ENCODE measurements around the gene ATXN7L1. TPM values are rescaled to one million over a fixed set of nuclear protein-coding genes. Genes with fewer than 3 reads are reported as not detected.

Gene ATXN7L1
- total RNA-seq, 1 donor from 2014 or later, result 18.6 TPM

DNA sequence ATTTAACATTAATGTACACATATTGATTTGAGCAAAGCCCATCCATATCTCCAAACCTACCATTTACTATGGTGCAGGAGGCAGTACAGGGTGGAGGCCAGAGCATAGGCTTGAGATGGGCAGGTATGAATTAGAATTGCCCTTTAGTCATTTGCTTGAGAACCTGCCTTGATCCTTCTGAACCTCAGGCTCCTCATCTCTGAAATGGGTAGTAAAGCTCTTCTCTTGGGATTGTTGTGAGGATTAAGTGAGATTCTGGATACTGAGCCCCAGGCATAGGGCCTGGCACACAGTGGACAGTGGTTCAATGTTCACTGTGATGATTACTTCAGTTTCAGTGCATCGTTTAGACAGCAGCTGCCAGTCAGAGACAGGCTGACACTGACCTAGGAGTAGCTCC is 5.0 kb upstream of the ATXN7L1 start:
- ATAC-seq (ENCODE audit: low read depth) (no peak), DNase-seq (no peak)
- H3K27me3 Mint-ChIP-seq, result no peaks in the 10 kb centered on the region
- POLR2A ChIA-PET, result interaction anchor here (1.3 kb wide), 1 partner anchor 111 kb away, joined by 5 read pairs; no protein-coding TSS in a partner anchor
- H3K36me3 Mint-ChIP-seq (ENCODE audit: low read depth), result no peaks in the 10 kb centered on the region
- CTCF ChIA-PET, result interaction anchor here (1.2 kb wide), 1 partner anchor 121 kb away, joined by 4 read pairs; no protein-coding TSS in a partner anchor
- H3K4me1 Mint-ChIP-seq, result peaks cover 15% of the 10 kb centered on the region
- intact Hi-C loops (cut with micrococcal nuclease), result no loop called here
- H3K27ac Mint-ChIP-seq, result no peak overlapping the region
- no peak for TF ChIP-seq CTCF (IDR thresholded peaks at IDR 0.05)
- peaks cover 3% of the 10 kb centered on the region for H3K9me3 Mint-ChIP-seq
- no peak overlapping the region for H3K4me3 Mint-ChIP-seq

DNA sequence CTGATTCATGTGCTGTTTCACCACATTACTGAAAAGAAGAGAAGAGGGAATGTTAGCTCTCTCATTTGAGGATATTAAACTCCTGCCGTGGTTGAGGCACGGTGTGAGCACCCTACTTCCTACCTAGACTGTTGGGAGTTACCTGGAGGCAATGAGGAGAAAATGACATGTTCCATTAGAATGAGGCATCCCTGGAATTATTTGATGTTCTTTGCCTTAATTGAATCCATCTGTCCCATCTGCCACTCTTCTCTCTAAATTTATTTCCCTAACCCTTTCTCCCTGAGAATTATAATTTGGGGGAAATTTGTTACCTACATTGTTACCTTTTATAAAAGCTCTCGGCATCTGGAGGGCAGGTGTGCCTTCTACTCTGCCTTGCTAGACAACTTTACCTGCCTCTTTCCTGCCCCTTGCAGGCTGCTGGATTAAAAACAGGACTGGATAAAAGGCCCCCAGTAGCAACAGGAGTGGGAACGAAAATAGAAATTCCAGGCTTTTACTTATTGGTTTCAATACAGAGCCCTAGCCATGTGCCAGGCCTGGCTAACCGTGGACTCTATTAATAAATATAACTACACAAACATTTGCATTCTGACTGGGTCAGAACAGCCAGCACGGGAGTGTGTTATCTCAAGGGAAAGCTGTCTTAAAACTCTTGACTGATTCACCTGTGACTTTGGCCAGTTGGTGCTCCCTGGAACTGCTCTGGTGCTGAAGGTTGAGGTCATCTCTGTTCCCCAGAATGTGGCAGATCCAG is 4.4 kb upstream of the ATXN7L1 start:
- Mint-ChIP-seq H3K36me3 (ENCODE audit: low read depth) (peaks cover 2% of the 10 kb centered on the region), H3K27me3 (no peaks in the 10 kb centered on the region), H3K4me3 (no peak overlapping the region), H3K9me3 (no peaks in the 10 kb centered on the region), H3K4me1 (peaks cover 20% of the 10 kb centered on the region), H3K27ac (no peak overlapping the region)
- ATAC-seq (ENCODE audit: low read depth) (no peak), DNase-seq (no peak)
- intact Hi-C loops (cut with micrococcal nuclease), result no loop called here
- CTCF ChIA-PET, result interaction anchor here (1.2 kb wide), 1 partner anchor 120 kb away, joined by 4 read pairs; no protein-coding TSS in a partner anchor
- POLR2A ChIA-PET, result interaction anchor here (1.3 kb wide), 1 partner anchor 110 kb away, joined by 5 read pairs; no protein-coding TSS in a partner anchor
- no peak for TF ChIP-seq CTCF (IDR thresholded peaks at IDR 0.05)

DNA sequence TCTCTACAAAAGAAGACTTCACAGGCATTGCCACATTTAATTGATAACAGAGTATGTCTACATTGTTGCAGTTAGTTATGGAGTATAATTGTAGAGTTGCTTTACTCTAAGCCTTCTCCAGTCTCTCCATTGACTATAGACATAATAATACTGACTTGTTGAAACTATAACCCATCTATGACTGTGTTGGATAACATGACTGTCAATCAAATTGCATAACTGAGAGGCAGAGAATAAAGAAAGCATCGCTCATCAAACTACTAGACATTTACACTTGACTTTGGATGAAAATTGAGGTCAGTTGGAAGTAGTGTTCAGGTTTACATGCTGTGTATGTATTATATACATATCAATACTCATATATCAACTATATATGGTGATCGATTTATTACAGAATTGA is 3.4 kb upstream of the ATXN7L1 start:
- peaks cover 23% of the 10 kb centered on the region for H3K4me1 Mint-ChIP-seq
- no peak for DNase-seq
- POLR2A ChIA-PET, result no interaction called here
- H3K9me3 Mint-ChIP-seq, result no peaks in the 10 kb centered on the region
- no peak overlapping the region for H3K4me3 Mint-ChIP-seq
- ATAC-seq (ENCODE audit: low read depth), result no peak
- H3K27me3 Mint-ChIP-seq, result no peaks in the 10 kb centered on the region
- H3K27ac Mint-ChIP-seq, result no peak overlapping the region
- CTCF ChIA-PET, result no interaction called here
- no peak for TF ChIP-seq CTCF (IDR thresholded peaks at IDR 0.05)
- H3K36me3 Mint-ChIP-seq (ENCODE audit: low read depth), result peaks cover 2% of the 10 kb centered on the region
- intact Hi-C loops (cut with micrococcal nuclease), result loop anchor here (5.0 kb wide), 3 partner anchors 143 to 288 kb away; no protein-coding TSS in a partner anchor

DNA sequence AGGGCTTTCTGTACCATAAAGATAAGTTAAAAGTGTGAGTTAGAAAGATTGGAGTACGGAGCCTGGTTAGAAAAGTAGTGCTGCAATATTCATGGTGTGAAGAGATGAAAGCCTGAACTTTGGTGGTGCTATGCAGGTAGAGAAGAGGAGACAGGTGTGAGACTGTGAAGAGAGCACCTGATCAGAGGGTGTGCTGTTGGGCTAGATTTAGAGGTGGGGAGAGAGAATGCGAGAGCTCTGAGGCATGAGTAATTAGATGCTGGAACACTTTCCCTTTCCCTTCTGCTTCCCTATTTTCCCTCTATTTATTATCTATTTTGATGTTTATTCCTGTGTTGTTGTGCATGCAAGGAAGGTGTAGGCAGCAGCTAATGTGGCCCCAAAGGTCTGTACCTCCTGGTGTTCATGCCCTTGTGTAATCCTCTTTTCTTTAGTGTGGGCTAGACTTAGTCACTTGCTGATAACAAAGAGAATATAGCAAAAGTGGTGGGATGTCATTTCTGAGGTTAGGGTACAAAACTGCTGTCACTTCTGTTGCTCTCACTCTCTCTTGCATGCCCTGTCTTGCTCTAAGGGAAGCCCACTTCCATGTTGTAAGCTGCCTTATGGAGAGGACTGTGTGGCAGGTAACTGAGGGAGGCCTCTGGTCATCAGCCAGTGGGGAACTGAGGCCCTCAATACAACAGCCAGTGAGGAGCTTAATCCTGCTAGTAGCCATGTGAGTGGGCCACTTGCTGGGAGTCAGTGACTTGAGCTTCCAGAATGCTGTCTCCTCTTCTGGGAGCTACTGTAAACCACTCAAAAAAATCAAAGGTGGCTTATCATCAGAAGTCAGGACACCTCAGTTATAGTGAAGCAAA is 2.6 kb upstream of the ATXN7L1 start:
- CTCF ChIA-PET, result interaction anchor here (1.1 to 2.3 kb wide), 5 partner anchors 10 to 117 kb away, joined by 3 to 18 read pairs (median 3); no protein-coding TSS in a partner anchor
- DNase-seq, result no peak
- POLR2A ChIA-PET, result no interaction called here
- Mint-ChIP-seq H3K27me3 (no peaks in the 10 kb centered on the region), H3K27ac (no peak overlapping the region), H3K9me3 (no peaks in the 10 kb centered on the region), H3K36me3 (ENCODE audit: low read depth) (peaks cover 2% of the 10 kb centered on the region), H3K4me1 (peaks cover 23% of the 10 kb centered on the region), H3K4me3 (no peak overlapping the region)
- intact Hi-C loops (cut with micrococcal nuclease), result loop anchor here (5.0 kb wide), 3 partner anchors 143 to 288 kb away; no protein-coding TSS in a partner anchor
- ATAC-seq (ENCODE audit: low read depth), result no peak
- no peak for TF ChIP-seq CTCF (IDR thresholded peaks at IDR 0.05)

All from activated B cell treated with CpG ODN at 0.5 μM for 24 hours (primary cell).